ENCODE measurements around the gene MAP6.

MAP6 gene

DNA sequence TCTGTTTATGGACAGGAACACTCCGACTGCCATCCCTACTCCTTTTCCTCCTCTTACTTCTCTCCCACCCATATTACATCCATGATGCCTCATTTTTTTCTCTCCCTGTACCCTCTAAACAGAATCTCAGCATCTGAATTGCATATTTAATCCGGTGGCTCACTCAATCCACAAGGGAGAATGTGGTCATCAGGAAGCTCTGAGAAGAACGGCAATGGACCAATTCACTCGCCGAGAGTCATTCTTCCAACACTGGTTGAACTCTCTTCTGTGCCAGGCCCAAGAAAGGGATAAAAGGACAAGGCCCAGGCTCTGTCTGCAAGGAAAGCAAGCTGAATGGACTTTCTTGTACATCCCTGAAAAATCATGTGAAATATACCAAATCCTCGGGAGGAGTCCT, 15.9 kb downstream of the MAP6 start:
- H3K36me3 ChIP-seq (ENCODE audit: insufficient read depth, low read length), result no peaks in the 10 kb centered on the region
- no peaks in the 10 kb centered on the region for H3K9me3 ChIP-seq (ENCODE audit: low read length)
- no peaks in the 10 kb centered on the region for H3K79me2 ChIP-seq (ENCODE audit: insufficient read depth, low read length)
- no peak overlapping the region for H2AFZ ChIP-seq (ENCODE audit: low read length)
- no peaks in the 10 kb centered on the region for H3K9me2 ChIP-seq (ENCODE audit: low read depth, low read length)
- H4K20me1 ChIP-seq (ENCODE audit: insufficient read depth, low read length), result no peaks in the 10 kb centered on the region
- H3K9ac ChIP-seq (ENCODE audit: low read length), result no peak overlapping the region
- H3K4me1 ChIP-seq (ENCODE audit: insufficient read depth, low read length, severe bottlenecking), result no peaks in the 10 kb centered on the region
- no peaks in the 10 kb centered on the region for H3K27me3 ChIP-seq (ENCODE audit: insufficient read depth, low read length)
- H3K4me2 ChIP-seq (ENCODE audit: low read length), result no peak overlapping the region
- H3F3A ChIP-seq (ENCODE audit: insufficient read depth, low read length), result no peaks in the 10 kb centered on the region
- no peak overlapping the region for H3K4me3 ChIP-seq (ENCODE audit: low read depth, low read length, poor library complexity, severe bottlenecking)
- no peak overlapping the region for H3K27ac ChIP-seq (ENCODE audit: low read depth, low read length, poor library complexity, severe bottlenecking)
- no peak for TF ChIP-seq EZH2 (IDR thresholded peaks at IDR 0.05; ENCODE audit: borderline replicate concordance, low read length)
- TF ChIP-seq, protein P1, sequence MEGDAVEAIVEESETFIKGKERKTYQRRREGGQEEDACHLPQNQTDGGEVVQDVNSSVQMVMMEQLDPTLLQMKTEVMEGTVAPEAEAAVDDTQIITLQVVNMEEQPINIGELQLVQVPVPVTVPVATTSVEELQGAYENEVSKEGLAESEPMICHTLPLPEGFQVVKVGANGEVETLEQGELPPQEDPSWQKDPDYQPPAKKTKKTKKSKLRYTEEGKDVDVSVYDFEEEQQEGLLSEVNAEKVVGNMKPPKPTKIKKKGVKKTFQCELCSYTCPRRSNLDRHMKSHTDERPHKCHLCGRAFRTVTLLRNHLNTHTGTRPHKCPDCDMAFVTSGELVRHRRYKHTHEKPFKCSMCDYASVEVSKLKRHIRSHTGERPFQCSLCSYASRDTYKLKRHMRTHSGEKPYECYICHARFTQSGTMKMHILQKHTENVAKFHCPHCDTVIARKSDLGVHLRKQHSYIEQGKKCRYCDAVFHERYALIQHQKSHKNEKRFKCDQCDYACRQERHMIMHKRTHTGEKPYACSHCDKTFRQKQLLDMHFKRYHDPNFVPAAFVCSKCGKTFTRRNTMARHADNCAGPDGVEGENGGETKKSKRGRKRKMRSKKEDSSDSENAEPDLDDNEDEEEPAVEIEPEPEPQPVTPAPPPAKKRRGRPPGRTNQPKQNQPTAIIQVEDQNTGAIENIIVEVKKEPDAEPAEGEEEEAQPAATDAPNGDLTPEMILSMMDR (IDR thresholded peaks at IDR 0.05; ENCODE audit: low read length), result no peak

DNA sequence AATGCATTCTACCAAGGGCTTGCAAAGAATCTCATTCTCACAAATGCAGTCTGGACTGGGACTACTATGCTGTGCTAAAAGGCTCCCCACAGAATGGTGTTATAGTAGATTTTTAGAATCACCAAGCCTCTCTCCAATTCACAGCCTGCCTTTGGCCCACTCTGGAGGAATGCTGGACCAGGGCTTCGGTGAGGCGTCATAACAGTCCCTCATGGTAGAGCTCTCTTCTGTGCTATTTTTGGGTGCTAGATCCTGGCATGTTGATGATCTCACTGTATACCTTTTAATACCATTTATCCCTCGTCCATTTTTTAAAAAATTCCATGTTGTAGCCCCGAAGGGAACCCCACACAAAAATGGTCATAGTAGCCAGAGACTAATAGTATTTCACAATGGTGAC, 17.6 kb downstream of the MAP6 start:
- Histone ChIP-seq H3K9me3 (ENCODE audit: low read length) (no peaks in the 10 kb centered on the region), H3K27ac (ENCODE audit: low read depth, low read length, poor library complexity, severe bottlenecking) (no peak overlapping the region), H3K4me3 (ENCODE audit: low read depth, low read length, poor library complexity, severe bottlenecking) (no peak overlapping the region), H3K36me3 (ENCODE audit: insufficient read depth, low read length) (no peaks in the 10 kb centered on the region), H3K9ac (ENCODE audit: low read length) (no peak overlapping the region), H2AFZ (ENCODE audit: low read length) (no peak overlapping the region), H3F3A (ENCODE audit: insufficient read depth, low read length) (no peaks in the 10 kb centered on the region), H3K4me2 (ENCODE audit: low read length) (no peak overlapping the region), H3K9me2 (ENCODE audit: low read depth, low read length) (no peaks in the 10 kb centered on the region), H3K79me2 (ENCODE audit: insufficient read depth, low read length) (no peaks in the 10 kb centered on the region), H4K20me1 (ENCODE audit: insufficient read depth, low read length) (no peaks in the 10 kb centered on the region), H3K4me1 (ENCODE audit: insufficient read depth, low read length, severe bottlenecking) (no peaks in the 10 kb centered on the region), H3K27me3 (ENCODE audit: insufficient read depth, low read length) (no peaks in the 10 kb centered on the region)
- TF ChIP-seq, protein P1 (IDR thresholded peaks at IDR 0.05; ENCODE audit: low read length), result no peak
- TF ChIP-seq EZH2 (IDR thresholded peaks at IDR 0.05; ENCODE audit: borderline replicate concordance, low read length), result no peak

DNA sequence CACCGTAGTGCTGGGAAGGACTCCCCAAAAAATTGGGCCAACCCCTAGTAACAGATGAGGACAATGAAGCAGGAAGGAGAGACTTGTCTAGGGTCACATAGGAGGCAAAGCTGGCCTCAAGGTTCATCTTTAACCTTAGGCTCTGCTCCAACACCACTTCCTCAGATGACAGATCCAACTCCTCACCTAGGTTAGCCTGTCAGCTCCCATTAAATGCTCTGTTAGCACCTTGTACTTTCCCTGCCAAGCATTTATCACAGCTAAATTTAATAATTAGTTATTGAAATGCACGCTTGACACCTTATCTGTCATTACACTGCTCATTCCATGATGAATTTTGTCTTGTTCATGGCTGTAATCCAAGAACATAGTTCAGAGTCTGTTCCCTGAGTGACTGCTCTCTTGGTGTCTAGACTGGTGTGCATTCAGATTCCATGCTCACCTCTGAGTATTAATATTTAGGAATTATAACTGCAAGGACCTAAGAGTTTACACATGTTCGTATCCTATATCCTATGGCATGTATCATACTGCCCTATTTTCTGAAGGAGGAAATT, 18.6 kb downstream of the MAP6 start:
- Histone ChIP-seq H3K4me2 (ENCODE audit: low read length) (no peak overlapping the region), H3K4me1 (ENCODE audit: insufficient read depth, low read length, severe bottlenecking) (no peaks in the 10 kb centered on the region), H3K9ac (ENCODE audit: low read length) (no peak overlapping the region)

More for the DNA sequence above, 18.6 kb downstream of the MAP6 start:
- Histone ChIP-seq H4K20me1 (ENCODE audit: insufficient read depth, low read length) (no peaks in the 10 kb centered on the region), H3K27ac (ENCODE audit: low read depth, low read length, poor library complexity, severe bottlenecking) (no peak overlapping the region), H3K4me3 (ENCODE audit: low read depth, low read length, poor library complexity, severe bottlenecking) (no peak overlapping the region), H3K79me2 (ENCODE audit: insufficient read depth, low read length) (no peaks in the 10 kb centered on the region), H3F3A (ENCODE audit: insufficient read depth, low read length) (no peaks in the 10 kb centered on the region), H3K9me3 (ENCODE audit: low read length) (no peaks in the 10 kb centered on the region), H3K9me2 (ENCODE audit: low read depth, low read length) (no peaks in the 10 kb centered on the region), H2AFZ (ENCODE audit: low read length) (no peak overlapping the region), H3K36me3 (ENCODE audit: insufficient read depth, low read length) (no peaks in the 10 kb centered on the region), H3K27me3 (ENCODE audit: insufficient read depth, low read length) (no peaks in the 10 kb centered on the region)
- TF ChIP-seq, protein P1 (IDR thresholded peaks at IDR 0.05; ENCODE audit: low read length), result no peak
- TF ChIP-seq EZH2 (IDR thresholded peaks at IDR 0.05; ENCODE audit: borderline replicate concordance, low read length), result no peak

All from OCI-LY1 (cell line).